Heart left ventricle (tissue), 16 donors: ENCODE measurements around the gene FLRT1. TPM values are rescaled to one million over a fixed set of nuclear protein-coding genes. Genes with fewer than 3 reads are reported as not detected.

ENCODE experiments used
- ATAC-seq, 4 donors: fragments of 200-7000 bp; cut with Tn5 transposase; one replicate each; pipeline ENCODE4 v1.9.1; 2020 to 2022; ENCODE audit warnings: moderate library complexity in 4 of 4, mild to moderate bottlenecking in 3 of 4, moderate number of reproducible peaks in 1 of 4
- DNase-seq, 5 donors: peaks; one replicate each; pipeline ENCODE4 v3.0.0-alpha.2; 2020
- H3K27ac ChIP-seq, 12 donors: fragments of 200-600 bp; sonication (generic) in 4 of 12; one replicate each; pipeline versions ENCODE4 v1.5.0 to v1.8.0; 2016 to 2022; ENCODE audit warnings: mild to moderate bottlenecking in 2 of 12
- H3K27me3 ChIP-seq, 9 donors: fragments of 200-600 bp; sonication (generic) in 2 of 9; one replicate each; pipeline versions ENCODE4 v1.5.1 to v1.8.0; 2016 to 2022; ENCODE audit warnings: mild to moderate bottlenecking in 3 of 9
- H3K36me3 ChIP-seq, 9 donors: fragments of 200-600 bp; sonication (generic) in 2 of 9; one replicate each; pipeline versions ENCODE4 v1.5.0 to v1.8.0; 2018 to 2022; ENCODE audit warnings: mild to moderate bottlenecking in 2 of 9
- H3K4me1 ChIP-seq, 12 donors: fragments of 200-600 bp; sonication (generic) in 4 of 12; one replicate each; pipeline versions ENCODE4 v1.5.0 to v1.8.0; 2016 to 2022; ENCODE audit warnings: mild to moderate bottlenecking in 3 of 12
- H3K4me3 ChIP-seq, 12 donors: fragments of 200-600 bp; sonication (generic) in 4 of 12; one replicate each; pipeline versions ENCODE4 v1.5.0 to v1.8.0; 2017 to 2022; ENCODE audit warnings: mild to moderate bottlenecking in 9 of 12, moderate library complexity in 4 of 12
- H3K9me3 ChIP-seq, 12 donors: fragments of 200-600 bp; sonication (generic) in 4 of 12; one replicate each; pipeline versions ENCODE4 v1.5.0 to v1.8.0; 2016 to 2022; ENCODE audit warnings: mild to moderate bottlenecking in 1 of 12
- CTCF ChIP-seq, 12 donors: fragments of 200-600 bp; sonication (generic) in 4 of 12; IDR thresholded peaks; one replicate each; pipeline versions ENCODE4 v1.5.0 to v1.8.0; 2018 to 2022; ENCODE audit warnings: antibody characterized with exemption in 12 of 12, mild to moderate bottlenecking in 5 of 12
- POLR2A ChIP-seq, 2 donors: fragments of 450-650 bp; IDR thresholded peaks; one replicate each; pipeline ENCODE4 v1.6.1; 2017; ENCODE audit warnings: antibody characterized with exemption in 2 of 2, mild to moderate bottlenecking in 2 of 2, moderate library complexity in 2 of 2
- WGBS, 4 donors: extraction: QIAGEN DNeasy Blood & Tissue Kit in 2 of 4; methylation state at CpG; one replicate each; pipeline versions ENCODE4 v1.1.5 to v1.1.7; 2013 to 2018; 5-methylcytosine and 5-hydroxymethylcytosine counted together
- intact Hi-C, 10 donors: fragments of 100-400 bp; cut with DNase I; formaldehyde crosslinking; loops; one replicate each; pipeline versions ENCODE4 v1.11.1 to v1.14.2; 2022
- polyA plus RNA-seq, 2 donors: library from polyadenylated mRNA; stranded (reverse); fragments of 200-250 nt; gene quantifications; one replicate each; pipeline ENCODE4 v1.2.3, GENCODE V29; 2013
- total RNA-seq, 9 donors: library from RNA; depleted of rRNA in 2 of 9; stranded (reverse); fragments of >200 nt in 2 of 9; fragmentation: NEBNext Ultra II Directional in 3 of 9; extraction: Animal tissue kit (Norgen Biotek cat#: 25700) in 3 of 9; gene quantifications; one replicate each; pipeline versions ENCODE4 v1.1.0 to v1.2.4, GENCODE V29; 2016 to 2023
- donor health status: ischemic (EF 13 %, LVEDD 7.1; RV severe dilation, severe dysfunction).
- donor health status: healthy with polysubstance abuse.
- donor health status: DM: no; HTN: yes; CAD: no.
- donor health status: DM: no; HTN: no; CAD: no.
- donor health status: ischemic (EF 25% LVEDD 6.9; RV normal size, moderate dysfunction).
- donor health status: ischemic (EF 25% LVEDD 5.7; RV mildly dilated, moderate dysfunction).
- donor health status: healthy.
- donor health status: DM: yes; HTN: yes; CAD: no.
- donor health status: ischemic (EF 35%, LVEDD 5.7; RV mildly dilated, moderate dysfunction).
- donor health status: nonischemic (EF 11% LVEDD 7.7; RV severe dilation, severe dysfunction).
- donor health status: DM: yes; HTN: yes; CAD: no.
- donor health status: PGD.
- donor health status: ischemic (EF 29% LVEDD 5.4; RV normal size, mild dysfunction).
- donor health status: nonischemic (EF 23%, LVEDD 6.1; RV moderate dilation, normal function).

Gene FLRT1
- total and polyA plus RNA-seq, 11 donors: 0.20 to 1.4 (median 0.37) TPM

GRCh38 chr11:64008914-64009633 lies 26.7 kb upstream of the FLRT1 start:
- DNase-seq (no peak), ATAC-seq (no peak)
- no peaks in the 10 kb centered on the region for H3K36me3 ChIP-seq

GRCh38 chr11:64009710-64010109 lies 26.0 kb upstream of the FLRT1 start:
- Histone ChIP-seq H3K27ac (no peak overlapping the region), H3K9me3 (no peaks in the 10 kb centered on the region), H3K4me1 (peaks cover 0 to 19% (median 14%) of the 10 kb centered on the region in 12 donors), H3K36me3 (no peaks in the 10 kb centered on the region), H3K27me3 (peaks cover 0 to 7% (median 0%) of the 10 kb centered on the region in 9 donors), H3K4me3 (no peak overlapping the region)
- ATAC-seq (no peak), DNase-seq (no peak)
- intact Hi-C loops: no loop called here
- TF ChIP-seq POLR2A (IDR thresholded peaks at IDR 0.05) (no peak), CTCF (IDR thresholded peaks at IDR 0.05) (no peak)
- 96 to 98% (median 98%) methylated on average over 7 to 8 of the region's 8 CpGs for WGBS, 4 donors

More at GRCh38 chr11:64008914-64009633, 26.7 kb upstream of the FLRT1 start:
- no peak overlapping the region for H3K4me3 ChIP-seq
- TF ChIP-seq POLR2A (IDR thresholded peaks at IDR 0.05) (no peak), CTCF (IDR thresholded peaks at IDR 0.05) (no peak)
- intact Hi-C loops: no loop called here
- no peak overlapping the region for H3K27ac ChIP-seq
- peaks cover 0 to 7% (median 0%) of the 10 kb centered on the region in 9 donors for H3K27me3 ChIP-seq
- no peaks in the 10 kb centered on the region for H3K9me3 ChIP-seq
- WGBS, 4 donors: 96 to 98% (median 97%) methylated on average over 17 to 18 of the region's 18 CpGs
- H3K4me1 ChIP-seq: peaks cover 0 to 19% (median 14%) of the 10 kb centered on the region in 12 donors

GRCh38 chr11:64010783-64011182 lies 24.9 kb upstream of the FLRT1 start:
- no peak overlapping the region for H3K4me3 ChIP-seq
- no peak for ATAC-seq
- peaks cover 0 to 19% (median 14%) of the 10 kb centered on the region in 12 donors for H3K4me1 ChIP-seq
- no peak for TF ChIP-seq POLR2A (IDR thresholded peaks at IDR 0.05)
- no peak for TF ChIP-seq CTCF (IDR thresholded peaks at IDR 0.05)
- no peak overlapping the region for H3K27ac ChIP-seq
- WGBS, 4 donors: 96 to 100% (median 98%) methylated on average over 2 of the region's 2 CpGs
- intact Hi-C loops: no loop called here
- H3K27me3 ChIP-seq: peaks cover 0 to 7% (median 0%) of the 10 kb centered on the region in 9 donors
- no peaks in the 10 kb centered on the region for H3K36me3 ChIP-seq
- DNase-seq: no peak
- H3K9me3 ChIP-seq: no peaks in the 10 kb centered on the region

- Histone ChIP-seq H3K4me1 (peaks cover 0 to 19% (median 14%) of the 10 kb centered on the region in 12 donors), H3K36me3 (no peaks in the 10 kb centered on the region), H3K27ac (no peak overlapping the region), H3K27me3 (peaks cover 0 to 1% (median 0%) of the 10 kb centered on the region in 9 donors), H3K9me3 (no peaks in the 10 kb centered on the region), H3K4me3 (no peak overlapping the region)
- WGBS, 4 donors: 93 to 95% (median 94%) methylated on average over 8 of the region's 8 CpGs
- intact Hi-C loops: no loop called here
- DNase-seq (no peak), ATAC-seq (no peak)
- TF ChIP-seq CTCF (IDR thresholded peaks at IDR 0.05) (no peak), POLR2A (IDR thresholded peaks at IDR 0.05) (no peak)
Observed at GRCh38 chr11:64011371-64011770, 24.4 kb upstream of the FLRT1 start.
